Measurements from ENCODE around the gene R3HCC1L.
"Not testable (repeated sequence)": the region's sequence is repeated elsewhere in the genome, so short reads cannot be mapped to it uniquely, and the experiment has no call there.

R3HCC1L gene

DNA sequence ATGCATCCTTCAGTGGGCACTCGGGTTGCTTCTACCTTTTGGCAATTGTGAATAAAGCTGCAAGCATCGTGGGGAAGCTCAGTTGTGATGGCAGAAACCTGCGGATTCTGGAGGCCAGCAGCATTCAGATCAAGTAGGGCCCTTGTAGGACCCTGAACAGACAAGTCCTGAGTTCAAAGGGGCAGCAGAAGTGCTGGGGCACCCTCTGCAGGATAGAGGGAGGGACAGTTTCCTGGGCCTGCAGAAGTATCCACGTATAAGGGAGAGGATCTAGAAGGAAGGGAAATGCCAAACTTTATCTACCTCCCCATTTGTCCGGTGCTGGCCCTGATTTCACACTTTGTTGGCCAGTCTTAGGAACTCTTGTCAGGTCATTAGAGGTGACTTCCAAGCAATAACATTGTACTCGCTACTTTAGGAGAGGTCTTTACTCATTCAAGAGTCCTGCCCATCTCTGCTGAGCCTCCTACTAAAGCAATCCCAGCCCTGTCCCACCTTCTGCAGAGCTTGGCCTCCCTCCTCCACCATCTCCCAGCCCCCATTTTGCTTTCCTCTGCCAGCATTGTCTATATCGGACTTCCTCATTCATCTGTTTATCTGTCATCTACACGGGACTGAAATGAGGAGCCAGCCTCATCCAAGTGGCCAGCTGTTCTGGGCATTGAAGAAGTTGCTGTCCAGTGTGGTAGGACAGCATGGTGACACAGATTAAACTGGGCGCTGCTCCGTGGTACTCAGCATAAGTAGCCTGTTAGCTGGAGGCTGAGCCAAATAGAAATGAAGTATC lies 26.6 kb upstream of the R3HCC1L start:
- H3K4me3 ChIP-seq (ENCODE audit: low read length), result no peak overlapping the region
- TF ChIP-seq ZNF274 (IDR thresholded peaks at IDR 0.05; ENCODE audit: low read depth, low read length), result no peak

DNA sequence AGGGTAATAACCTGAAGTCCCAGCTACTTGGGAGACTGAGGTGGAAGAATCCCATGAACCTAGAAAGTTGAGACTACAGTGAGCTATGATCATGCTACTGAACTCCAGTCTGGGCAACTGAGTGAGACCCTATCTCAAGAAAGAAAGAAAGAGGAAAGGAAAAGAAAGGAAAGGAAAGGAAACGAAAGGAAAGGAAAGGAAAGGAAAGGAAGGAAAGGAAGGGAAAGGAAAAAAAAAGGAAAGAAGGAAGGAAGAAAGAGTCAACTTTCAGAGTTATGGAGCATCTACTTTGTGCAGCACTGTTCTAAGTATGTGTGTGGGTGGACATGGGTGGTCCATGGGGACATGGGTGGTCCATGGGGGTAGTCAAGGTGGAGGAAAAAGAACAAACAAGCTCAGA lies 24.1 kb upstream of the R3HCC1L start:
- no peak overlapping the region for H3K4me3 ChIP-seq (ENCODE audit: low read length)

DNA sequence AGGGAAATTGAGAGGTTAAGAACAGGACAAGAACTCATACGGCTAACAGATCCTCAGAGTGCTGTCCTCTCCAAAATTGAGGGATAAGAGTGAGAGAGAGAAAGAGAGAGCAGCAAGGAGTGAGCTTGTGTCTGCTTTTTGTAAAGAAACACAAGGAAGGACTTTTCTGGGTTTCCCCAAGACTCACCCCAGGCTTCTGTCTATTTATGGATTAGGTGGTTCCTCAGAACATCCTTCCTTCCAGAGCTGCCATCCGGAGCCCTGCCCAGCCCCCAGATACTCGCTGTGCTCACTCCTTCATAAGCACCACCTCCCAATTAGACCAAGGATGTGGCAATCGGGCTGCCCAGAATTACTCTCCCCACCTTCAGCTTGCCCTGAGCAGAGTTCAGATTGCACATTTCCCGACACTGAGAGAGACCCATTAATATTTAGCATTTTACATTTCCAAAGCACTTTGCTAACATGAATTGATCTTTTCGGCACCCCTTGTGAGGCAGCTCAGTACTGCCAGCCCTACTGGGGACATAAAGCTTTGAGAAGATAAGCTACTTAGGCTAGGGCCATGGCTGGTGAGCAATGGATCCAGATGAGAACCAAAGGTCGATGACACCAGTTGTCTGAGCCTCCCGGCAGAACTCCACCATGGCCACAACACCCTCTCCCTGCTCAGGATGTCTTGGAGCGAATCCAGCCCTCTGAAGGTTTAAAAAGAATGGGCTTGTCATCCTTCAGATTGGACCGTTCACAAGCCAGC lies 19.2 kb upstream of the R3HCC1L start:
- no peak overlapping the region for H3K4me3 ChIP-seq (ENCODE audit: low read length)
- TF ChIP-seq ZNF274 (IDR thresholded peaks at IDR 0.05; ENCODE audit: low read depth, low read length), result no peak

More for the DNA sequence above, 24.1 kb upstream of the R3HCC1L start:
- no peak for TF ChIP-seq ZNF274 (IDR thresholded peaks at IDR 0.05; ENCODE audit: low read depth, low read length)

DNA sequence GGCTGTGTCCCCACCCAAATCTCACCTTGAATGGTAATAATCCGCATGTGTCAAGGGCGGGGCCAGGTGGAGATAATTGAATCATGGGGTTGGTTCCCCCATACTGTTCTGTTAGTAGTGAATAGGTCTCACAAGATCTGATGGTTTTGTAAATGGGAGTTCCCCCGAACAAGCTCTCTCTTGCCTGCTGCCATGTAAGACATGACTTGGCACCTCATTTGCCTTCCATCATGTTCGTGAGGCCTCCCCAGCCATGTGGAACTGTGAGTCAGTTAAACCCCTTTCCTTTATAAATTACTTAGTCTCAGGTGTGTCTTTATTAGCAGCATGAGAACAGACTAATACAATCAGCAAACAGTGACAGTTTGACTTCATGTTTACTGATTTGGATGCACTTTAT lies 14.6 kb upstream of the R3HCC1L start:
- no peak for TF ChIP-seq ZNF274 (IDR thresholded peaks at IDR 0.05; ENCODE audit: low read depth, low read length)
- no peak overlapping the region for H3K4me3 ChIP-seq (ENCODE audit: low read length)

DNA sequence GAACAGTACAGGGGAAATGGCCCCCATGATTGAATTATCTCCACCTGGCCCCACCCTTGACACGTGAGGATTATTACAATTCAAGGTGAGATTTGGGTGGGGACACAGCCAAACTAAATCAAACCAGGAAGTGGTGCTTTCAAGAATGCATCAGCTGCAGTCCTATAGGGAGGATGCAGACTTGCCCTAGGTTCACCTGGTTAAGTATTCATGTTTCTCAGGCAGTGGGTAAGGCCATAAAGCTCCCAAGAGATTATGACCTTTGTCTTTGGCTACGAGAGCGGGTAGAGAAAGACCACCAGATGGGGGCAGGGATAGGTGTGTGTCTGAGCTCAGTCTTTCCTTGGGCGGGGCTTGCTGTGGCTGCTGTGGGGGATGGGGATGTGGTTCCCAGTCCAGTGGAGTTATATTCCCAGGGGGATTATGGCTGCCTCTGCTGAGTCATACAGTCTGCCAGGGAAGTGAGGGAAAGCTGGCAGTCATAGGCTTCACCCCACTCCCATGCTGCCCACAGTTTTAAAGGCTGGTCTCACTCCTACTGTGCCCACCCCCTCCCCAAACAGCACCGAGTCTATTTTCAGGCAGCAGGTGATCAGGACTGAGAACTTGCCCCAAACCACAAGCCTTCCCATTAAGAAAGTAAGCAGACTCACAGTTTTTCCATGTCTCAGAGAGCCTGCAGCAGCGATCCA lies 8.4 kb upstream of the R3HCC1L start:
- TF ChIP-seq ZNF274 (IDR thresholded peaks at IDR 0.05; ENCODE audit: low read depth, low read length), result no peak
- no peak overlapping the region for H3K4me3 ChIP-seq (ENCODE audit: low read length)

DNA sequence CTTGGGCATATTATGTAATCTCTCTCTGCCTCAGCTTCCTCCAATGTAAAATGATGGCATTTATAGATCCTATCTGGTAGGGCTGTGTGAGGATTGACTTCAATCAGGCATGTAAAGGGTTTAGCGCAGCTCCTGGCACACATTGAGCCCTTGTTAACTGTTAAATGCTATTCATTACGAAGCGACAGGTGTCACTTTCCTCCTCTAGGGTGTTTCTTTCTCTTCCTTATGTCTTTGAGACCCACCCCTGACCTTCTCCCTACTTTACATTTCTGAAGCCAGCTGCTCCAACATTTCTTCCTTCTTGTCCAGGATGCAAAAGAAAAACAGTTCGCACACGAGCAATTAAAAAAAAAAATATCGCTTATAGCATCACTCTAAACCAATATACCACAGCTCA lies 5.7 kb upstream of the R3HCC1L start:
- no peak for TF ChIP-seq ZNF274 (IDR thresholded peaks at IDR 0.05; ENCODE audit: low read depth, low read length)
- no peak overlapping the region for H3K4me3 ChIP-seq (ENCODE audit: low read length)

DNA sequence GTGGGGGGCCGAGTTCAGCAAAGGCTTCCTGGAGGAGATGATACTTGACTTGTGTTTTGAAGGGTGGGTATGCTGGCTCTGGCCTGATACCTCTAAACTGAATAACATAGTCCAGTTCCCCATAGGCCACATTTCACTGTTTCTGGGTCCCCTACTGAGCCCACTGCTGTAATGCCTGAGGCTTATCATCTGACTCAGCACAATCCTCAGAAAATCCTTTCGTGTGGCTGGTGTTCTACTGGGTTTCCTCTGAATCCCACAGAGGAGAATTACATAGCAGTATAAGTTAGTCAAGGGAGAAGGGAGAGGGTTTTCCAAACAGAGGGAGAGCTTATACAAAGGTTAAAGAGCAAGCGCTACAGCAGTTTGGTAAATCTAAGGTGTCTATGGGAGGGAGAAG lies 2.8 kb upstream of the R3HCC1L start:
- no peak overlapping the region for H3K4me3 ChIP-seq (ENCODE audit: low read length)
- no peak for TF ChIP-seq ZNF274 (IDR thresholded peaks at IDR 0.05; ENCODE audit: low read depth, low read length)

DNA sequence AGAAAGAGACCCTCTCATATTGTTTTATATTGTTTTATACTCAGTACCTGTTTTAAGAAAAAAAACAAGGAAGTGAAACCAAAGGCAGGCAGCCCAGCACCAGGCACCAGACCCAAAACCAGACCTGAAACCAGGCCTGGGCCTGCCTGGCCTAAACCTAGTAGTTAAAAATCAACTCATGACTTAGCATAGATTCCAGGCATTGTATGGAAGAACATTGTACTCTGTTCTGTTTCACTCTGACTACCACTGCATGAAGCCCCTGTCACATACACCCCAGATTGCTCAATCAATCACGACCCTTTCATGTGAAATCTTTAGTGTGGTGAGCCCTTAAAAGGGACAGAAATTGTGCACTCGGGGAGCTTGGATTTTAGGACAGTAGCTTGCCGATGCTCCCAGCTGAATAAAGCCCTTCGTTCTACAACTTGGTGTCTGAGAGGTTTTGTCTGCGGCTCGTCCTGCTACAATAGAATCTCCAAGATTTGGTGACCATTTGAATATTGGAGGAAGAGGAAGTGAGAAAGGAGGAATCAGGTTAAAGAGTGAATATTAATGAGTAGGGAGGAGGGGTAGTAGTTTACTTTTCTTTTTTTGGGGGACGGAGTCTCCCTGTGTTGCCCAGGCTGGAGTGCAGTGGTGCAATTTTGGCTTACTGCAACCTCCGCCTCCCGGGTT lies 1.2 kb upstream of the R3HCC1L start:
- H3K4me3 ChIP-seq (ENCODE audit: low read length), result peak overlapping the region; percentile 22; the same call in 1 of the 2 replicates

DNA sequence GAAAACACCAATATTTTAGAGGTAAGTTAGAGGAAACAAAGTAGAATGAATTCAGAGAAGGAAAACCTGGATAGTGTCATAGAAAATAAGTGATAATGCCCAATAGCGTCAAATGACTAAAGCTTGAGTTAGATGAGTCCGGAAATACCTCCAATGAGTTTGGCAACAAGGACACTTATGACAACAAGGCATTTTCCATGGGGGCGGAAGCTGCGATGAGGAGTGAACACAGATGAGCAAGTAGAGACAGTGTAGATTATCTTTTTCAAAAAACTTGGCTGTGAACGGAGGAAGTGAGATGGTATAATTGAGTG lies 383 bp upstream of the R3HCC1L start:
- no peak for TF ChIP-seq ZNF274 (IDR thresholded peaks at IDR 0.05; ENCODE audit: low read depth, low read length)

DNA sequence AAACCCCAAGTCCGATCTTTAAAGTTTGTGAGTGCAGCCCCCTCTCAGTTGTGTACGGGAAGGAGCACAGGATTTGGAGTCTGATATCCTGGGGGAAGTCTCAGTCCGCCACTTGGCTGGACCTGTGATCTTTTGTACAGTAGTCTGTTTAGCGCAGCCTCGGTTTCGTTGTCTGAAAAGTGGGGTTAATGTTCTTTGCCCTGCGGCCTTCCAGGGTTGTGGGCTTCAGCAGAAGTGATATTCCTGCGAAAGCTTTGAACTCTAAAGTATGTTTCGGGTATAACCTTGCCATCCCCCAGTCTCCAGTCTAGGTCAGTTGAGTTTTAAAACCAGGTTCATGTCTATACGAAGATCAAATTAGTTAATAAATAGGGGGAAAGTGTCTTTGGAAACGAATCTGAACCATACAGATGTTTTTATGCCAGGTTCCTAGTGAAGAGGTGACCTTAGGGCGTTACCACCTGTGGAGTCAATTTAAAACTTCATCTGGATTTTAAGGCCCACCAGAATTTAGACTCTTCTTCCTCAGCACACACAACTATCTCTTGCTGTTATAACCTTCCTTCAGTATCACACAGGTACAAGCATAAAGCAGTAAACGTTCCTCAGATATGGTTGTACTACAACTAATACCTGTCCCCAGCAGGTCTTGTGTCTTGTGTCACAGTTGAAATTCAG lies 904 bp downstream of the R3HCC1L start:
- TF ChIP-seq ZNF274 (IDR thresholded peaks at IDR 0.05; ENCODE audit: low read depth, low read length), result no peak
- H3K4me3 ChIP-seq (ENCODE audit: low read length), result peak overlapping the region; percentile 95

More for the DNA sequence above, 383 bp upstream of the R3HCC1L start:
- H3K4me3 ChIP-seq (ENCODE audit: low read length), result peak overlapping the region; percentile 95; the same call in 1 of the 2 replicates

DNA sequence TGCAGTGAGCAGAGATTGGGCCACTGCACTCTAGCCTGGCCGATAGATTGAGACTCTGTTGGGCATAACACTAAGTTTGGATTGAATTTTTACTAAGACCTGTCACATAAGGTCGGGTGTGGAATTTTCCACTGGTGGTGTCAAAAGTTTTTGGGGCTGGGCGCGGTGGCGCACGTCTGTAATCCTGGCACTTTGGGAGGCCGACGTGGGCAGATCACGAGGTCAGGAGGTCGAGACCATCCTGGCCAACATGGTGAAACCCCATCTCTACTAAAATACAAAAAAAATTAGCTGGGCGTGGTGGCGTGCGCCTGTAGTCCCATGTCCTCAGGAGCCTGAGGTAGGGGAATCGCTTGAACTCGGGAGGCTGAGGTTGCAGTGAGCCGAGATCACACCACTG lies 2.3 kb downstream of the R3HCC1L start:
- not testable (repeated sequence) for H3K4me3 ChIP-seq (ENCODE audit: low read length)

DNA sequence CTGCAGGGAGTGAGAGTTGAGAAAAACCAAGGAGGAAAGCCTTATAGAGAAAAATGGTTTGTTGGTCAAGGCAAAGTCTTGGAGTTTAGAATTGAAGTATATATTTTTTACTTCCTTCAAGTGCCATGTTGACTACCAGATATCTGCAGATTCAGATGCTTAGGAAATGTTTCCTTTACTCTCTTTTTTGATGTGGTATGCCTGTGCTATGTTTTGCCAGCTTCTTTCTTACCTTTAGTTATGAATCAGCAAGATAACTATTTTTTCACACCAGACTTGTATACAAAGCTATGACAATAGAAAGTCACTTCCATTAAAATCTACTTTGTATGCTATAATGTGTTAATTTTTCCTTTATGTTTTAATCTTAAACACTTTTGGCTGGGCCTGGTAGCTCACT lies 3.6 kb downstream of the R3HCC1L start:
- TF ChIP-seq ZNF274 (IDR thresholded peaks at IDR 0.05; ENCODE audit: low read depth, low read length), result no peak
- H3K4me3 ChIP-seq (ENCODE audit: low read length), result no peak overlapping the region

DNA sequence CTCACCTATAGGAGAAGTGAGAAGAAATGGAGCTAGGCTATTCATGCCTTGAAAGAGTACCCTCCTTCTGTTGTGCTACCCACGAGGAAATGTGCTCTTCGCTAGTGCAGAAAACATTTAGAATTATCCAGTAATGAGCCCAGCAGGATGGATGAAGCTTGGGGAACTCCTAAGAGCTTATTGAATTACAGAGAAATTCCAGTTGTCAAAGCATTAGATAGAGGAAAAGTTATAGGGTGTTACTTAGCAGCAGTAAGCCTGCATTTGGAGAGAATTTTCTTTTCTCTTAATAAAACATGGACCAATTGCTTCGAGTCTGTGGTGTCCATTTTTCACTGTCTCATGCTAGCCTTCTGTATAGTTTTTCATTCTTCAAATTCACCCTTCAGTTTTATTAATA lies 5.0 kb downstream of the R3HCC1L start:
- no peak for TF ChIP-seq ZNF274 (IDR thresholded peaks at IDR 0.05; ENCODE audit: low read depth, low read length)
- H3K4me3 ChIP-seq (ENCODE audit: low read length), result no peak overlapping the region

DNA sequence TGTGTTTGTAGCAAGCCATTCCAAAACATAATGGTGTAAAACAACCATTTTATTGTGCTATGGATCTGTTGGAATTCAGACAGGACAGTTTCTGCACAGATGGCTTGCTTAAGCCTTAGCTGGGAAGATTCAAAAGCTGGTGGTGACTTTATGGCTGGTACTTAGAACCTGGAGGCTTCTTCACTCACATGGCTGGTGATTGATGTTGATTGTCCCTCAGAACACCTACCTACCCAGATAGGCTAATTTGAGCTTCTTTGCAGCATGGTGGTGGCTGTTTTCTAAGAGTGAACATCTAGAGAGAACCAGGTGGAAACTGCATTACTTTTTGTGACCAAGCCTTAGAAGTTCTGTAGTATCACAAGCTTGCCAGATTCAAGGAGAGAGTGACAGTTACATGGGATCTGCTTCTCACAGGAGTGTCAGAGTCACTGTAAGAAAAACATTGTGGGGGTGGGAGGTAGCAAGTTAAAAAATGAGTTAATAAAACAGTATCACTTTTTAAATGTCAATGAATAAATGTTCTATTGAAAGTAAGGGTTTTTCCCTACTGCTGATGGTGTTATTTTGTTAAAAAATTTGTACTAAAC lies 7.1 kb downstream of the R3HCC1L start:
- no peak overlapping the region for H3K4me3 ChIP-seq (ENCODE audit: low read length)
- TF ChIP-seq ZNF274 (IDR thresholded peaks at IDR 0.05; ENCODE audit: low read depth, low read length), result no peak

All from GM08714 (cell line).